ENCODE data around the gene GALNT9. TPM values are rescaled to one million over a fixed set of nuclear protein-coding genes. Genes with fewer than 3 reads are reported as not detected.

GALNT9 gene
- polyA plus RNA-seq, 3 donors: 7.3 to 12.7 (median 9.6) TPM

DNA sequence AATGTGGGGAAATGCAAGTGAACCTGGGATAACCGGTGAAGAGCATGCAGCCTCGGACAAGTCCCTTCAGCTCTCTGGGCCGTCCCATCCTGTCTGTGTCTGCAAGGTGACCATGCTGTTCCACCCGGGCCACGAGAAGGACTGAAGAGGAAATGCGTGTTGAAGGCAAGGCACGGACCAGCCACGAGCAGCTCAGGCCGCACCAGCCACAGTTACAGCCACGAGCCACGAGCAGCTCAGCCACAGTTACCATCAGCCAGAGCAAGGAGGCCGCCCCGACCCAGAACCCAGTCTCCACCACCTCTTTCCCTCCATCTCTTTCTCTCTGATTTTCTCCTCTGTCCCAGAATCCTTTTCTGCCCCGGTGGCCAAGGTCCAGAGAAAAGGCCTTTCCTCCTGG lies 18.8 kb upstream of the GALNT9 start:
- no peak for DNase-seq (ENCODE audit: extremely low read depth in 1 of 11, low read depth in 9 of 11, low spot score in 4 of 11)

GRCh38 chr12:132347176-132347855 lies 17.9 kb upstream of the GALNT9 start:
- DNase-seq (ENCODE audit: extremely low read depth in 1 of 11, low read depth in 9 of 11, low spot score in 4 of 11): no peak

GRCh38 chr12:132346471-132347175 lies 17.2 kb upstream of the GALNT9 start:
- no peak for DNase-seq (ENCODE audit: extremely low read depth in 1 of 11, low read depth in 9 of 11, low spot score in 4 of 11)

- DNase-seq (ENCODE audit: extremely low read depth in 1 of 11, low read depth in 9 of 11, low spot score in 4 of 11): no peak
These were observed 16.3 kb upstream of the GALNT9 start for GRCh38 chr12:132345561-132346200.

- no peak for DNase-seq (ENCODE audit: extremely low read depth in 1 of 11, low read depth in 9 of 11, low spot score in 4 of 11)
These were observed 15.7 kb upstream of the GALNT9 start for GRCh38 chr12:132345126-132345525.

GRCh38 chr12:132344601-132345000 lies 15.2 kb upstream of the GALNT9 start:
- DNase-seq (ENCODE audit: extremely low read depth in 1 of 11, low read depth in 9 of 11, low spot score in 4 of 11): no peak

GRCh38 chr12:132344181-132344580 lies 14.8 kb upstream of the GALNT9 start:
- no peak for DNase-seq (ENCODE audit: extremely low read depth in 1 of 11, low read depth in 9 of 11, low spot score in 4 of 11)

DNA sequence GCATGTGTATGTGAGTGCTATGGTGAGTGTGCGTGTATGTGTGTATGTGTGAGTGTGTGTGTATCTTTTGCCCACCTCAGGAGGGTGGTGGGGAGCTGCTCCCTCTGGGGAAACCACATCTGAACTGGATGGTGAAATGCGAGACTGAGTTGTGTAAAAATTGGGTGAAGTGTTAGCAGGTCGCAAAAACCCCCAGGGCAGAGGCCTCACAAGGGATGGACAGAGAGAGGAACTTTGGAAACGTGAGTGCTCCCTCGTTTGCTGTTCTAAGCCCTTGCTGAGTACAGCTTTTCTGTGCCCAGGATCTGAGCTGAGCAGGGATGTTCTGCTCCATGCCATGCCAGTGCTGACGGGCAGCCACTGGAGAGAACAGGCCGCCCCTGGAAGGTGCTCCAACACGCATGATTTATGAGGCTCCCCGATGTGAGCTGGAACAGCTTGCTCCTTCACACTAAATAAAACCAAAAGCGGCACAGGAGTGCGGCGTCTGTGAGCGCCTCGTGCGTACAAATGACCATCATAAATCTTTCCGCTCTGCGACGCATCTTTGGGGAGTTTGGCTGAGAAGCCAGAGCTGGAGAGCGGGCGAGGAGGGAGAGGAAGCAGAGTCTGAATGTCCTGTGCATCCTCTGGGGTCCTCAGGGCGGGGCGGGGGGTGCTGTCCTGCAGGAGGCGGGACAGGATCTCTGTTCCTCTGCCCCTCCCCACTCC lies 14.1 kb upstream of the GALNT9 start:
- DNase-seq (ENCODE audit: extremely low read depth in 1 of 11, low read depth in 9 of 11, low spot score in 4 of 11): peak in 1 of 11 donors; percentile 54

DNA sequence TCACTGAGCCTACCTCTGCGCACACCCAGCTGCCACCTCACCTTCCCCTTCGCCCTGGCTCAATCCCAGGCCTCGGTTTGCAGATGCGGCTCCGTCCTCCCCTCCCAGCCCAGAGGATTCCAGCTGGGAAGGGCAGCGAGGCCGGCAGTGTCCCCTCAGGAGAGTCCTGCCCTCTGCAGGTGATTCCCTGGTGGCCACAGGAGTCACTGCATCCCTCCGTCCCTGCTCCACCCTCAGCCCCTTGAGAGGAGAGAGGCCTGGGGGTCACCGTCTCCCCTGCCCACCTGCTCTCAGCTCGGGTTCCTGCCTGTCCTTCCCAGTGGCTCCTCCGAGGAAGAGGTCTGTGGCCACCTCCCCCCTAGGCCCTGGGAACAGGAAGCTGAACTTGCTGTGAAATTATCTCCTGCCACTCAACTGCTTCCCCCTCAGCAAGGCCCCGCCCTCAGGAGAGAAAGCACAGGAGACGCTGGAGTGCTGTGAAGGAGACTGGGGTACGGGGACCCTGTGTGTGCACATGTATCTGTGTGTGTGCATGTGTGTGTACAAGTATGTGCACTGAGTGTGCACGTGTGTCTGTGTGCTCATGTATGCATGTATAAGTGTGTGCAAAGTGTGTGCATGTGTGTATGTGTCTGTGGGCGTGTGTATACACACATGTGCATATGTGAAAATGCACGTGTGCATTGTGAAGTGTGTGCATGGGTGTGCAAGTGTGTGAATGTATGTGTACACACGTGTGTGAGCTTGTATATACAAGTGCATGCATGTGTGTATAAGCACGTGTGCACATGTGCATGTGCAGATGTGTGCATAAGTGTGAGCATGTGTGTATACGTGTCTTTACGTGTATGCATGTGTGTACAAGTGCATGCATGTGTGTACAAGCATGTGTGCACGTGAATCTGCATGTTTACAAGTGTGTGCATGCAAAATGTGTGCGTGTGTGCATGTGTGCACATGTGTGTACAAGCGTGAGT lies 13.2 kb upstream of the GALNT9 start:
- no peak for DNase-seq (ENCODE audit: extremely low read depth in 1 of 11, low read depth in 9 of 11, low spot score in 4 of 11)

- DNase-seq (ENCODE audit: extremely low read depth in 1 of 11, low read depth in 9 of 11, low spot score in 4 of 11): no peak
These were observed 12.1 kb upstream of the GALNT9 start for GRCh38 chr12:132341318-132342050.

DNA sequence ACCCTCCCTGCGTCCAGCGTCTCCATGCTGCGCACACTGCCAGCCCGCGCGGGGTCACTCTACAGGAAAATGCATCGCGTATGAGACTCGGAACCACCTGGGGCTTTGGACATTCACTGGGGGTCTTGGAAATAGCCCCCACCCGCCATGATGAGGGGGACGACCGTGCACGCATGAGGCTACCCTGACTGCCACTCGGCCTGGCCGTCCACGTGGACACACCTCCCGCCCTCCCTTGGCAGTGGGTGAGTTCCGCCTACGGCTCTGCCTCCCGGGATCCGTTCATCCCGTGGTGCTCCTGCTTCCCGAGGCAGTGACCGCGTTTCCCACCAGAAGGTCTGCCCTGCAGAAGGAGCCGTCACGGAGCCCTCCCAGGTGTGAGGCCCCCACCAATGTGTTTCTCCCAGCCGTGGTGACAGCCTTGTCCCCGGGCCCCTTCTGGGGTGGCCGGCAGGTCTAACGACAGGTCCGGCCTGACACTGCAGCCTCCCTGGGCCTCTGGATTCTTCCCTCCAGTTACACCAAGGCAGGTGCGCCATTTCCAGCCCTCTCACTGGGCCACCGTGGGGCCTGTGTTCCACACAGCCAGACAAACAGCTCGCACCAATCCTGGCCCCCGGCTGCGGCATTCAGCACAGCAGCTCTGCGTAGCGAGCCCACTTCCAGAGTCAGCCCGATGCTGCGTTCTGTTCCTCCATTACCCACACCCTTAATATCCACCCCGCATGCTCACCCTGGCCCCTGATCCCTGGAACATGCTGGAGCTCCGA lies 11.1 kb upstream of the GALNT9 start:
- DNase-seq (ENCODE audit: extremely low read depth in 1 of 11, low read depth in 9 of 11, low spot score in 4 of 11): no peak

DNA sequence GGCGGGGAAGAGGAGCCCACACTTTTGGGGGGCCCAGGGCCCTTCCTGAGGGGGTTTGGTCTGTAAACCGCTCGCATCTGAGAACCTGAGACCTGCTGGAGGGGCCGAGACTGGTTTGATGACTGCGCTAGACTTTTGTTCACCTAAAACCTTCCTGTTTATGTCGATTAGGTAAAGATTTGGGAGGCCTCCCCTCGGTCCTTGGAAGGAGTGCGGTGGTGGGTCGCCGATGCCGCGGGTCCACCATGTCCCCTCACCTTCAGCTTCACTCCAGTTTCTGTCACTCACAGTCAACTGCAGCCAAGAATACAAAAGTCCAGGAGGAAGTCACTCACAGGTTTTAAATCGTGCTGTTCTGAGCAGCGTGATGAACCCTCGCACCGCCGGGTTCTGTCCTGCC lies 10.5 kb upstream of the GALNT9 start:
- no peak for DNase-seq (ENCODE audit: extremely low read depth in 1 of 11, low read depth in 9 of 11, low spot score in 4 of 11)

GRCh38 chr12:132338781-132339180 lies 9.4 kb upstream of the GALNT9 start:
- no peak for DNase-seq (ENCODE audit: extremely low read depth in 1 of 11, low read depth in 9 of 11, low spot score in 4 of 11)

DNA sequence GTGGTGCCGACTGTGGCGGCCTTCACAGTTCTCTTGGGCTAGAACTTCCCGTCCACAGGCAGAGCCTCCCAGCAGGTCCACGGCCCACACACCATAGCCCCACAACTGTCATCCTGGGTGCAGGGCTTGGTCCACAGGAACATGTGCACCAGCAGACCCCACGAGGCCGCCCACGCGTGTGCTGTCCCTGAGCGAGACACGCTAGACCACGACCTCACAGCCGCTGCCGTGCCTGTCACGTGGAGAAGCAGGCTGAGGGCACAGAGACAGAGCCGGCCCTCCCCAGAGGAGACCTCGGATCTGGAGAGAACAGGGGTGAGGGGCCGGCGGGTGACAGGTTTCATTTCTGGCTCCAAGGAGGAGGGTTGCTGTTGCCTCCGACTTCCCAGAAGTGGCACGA lies 8.9 kb upstream of the GALNT9 start:
- DNase-seq (ENCODE audit: extremely low read depth in 1 of 11, low read depth in 9 of 11, low spot score in 4 of 11): no peak

- no peak for DNase-seq (ENCODE audit: extremely low read depth in 1 of 11, low read depth in 9 of 11, low spot score in 4 of 11)
These were observed 8.2 kb upstream of the GALNT9 start for GRCh38 chr12:132337557-132337956.

DNA sequence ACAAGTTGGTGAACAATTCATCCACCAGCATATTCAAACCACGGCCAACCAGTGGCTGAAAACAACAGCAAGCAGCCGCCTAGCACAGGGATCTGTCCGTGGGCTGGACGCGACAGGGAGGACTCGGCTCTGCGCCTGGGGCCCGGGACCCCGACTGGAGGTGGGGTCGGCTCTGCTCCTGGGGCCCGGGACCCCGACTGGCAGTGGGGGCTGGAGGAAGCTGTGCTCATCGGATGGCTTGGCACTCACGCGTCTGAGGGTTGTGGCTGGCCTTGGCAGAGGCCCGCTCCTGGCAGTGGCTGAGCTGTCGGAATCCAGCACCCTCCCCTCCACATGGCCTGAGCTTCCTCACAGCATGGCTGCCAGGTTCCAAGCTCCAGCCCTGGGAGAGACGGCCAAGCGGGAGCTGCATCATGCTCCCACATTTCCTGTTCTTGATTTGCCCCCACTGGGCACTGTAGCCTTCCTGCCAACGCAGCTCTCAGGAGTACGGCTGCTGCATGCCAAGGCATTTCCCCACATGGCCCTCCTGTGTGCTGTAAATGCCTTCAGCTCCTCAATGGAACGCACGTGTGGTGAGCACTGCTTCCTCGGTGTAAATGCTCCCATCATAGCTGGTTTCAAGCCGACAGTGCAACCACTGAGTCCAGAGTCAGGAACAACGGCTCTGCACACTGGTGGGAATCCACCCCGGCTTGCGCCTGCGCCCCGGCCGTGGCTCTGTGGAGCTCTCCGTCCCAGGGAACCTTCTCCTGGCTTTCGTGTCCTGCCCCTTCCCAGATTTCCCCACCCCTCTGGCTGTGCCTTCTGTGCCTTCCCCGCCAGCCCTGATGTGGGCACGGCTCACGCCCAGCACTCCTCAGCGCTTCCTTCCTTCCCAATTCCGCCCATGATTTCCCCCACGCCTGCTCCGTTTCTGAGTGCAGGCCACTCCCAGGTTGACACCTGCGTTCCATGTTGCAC lies 7.3 kb upstream of the GALNT9 start:
- no peak for DNase-seq (ENCODE audit: extremely low read depth in 1 of 11, low read depth in 9 of 11, low spot score in 4 of 11)
